ENCODE measurements around the gene ACO2. TPM values are rescaled to one million over a fixed set of nuclear protein-coding genes. Genes with fewer than 3 reads are reported as not detected.
A peak's percentile ranks its signal among the peaks of the same experiment; 100 is the strongest.

The ACO2 gene
- total and polyA plus RNA-seq, 2 of the 4 experiments (the other 2 are of a cell fraction), result 71.3 to 72.9 TPM

DNA sequence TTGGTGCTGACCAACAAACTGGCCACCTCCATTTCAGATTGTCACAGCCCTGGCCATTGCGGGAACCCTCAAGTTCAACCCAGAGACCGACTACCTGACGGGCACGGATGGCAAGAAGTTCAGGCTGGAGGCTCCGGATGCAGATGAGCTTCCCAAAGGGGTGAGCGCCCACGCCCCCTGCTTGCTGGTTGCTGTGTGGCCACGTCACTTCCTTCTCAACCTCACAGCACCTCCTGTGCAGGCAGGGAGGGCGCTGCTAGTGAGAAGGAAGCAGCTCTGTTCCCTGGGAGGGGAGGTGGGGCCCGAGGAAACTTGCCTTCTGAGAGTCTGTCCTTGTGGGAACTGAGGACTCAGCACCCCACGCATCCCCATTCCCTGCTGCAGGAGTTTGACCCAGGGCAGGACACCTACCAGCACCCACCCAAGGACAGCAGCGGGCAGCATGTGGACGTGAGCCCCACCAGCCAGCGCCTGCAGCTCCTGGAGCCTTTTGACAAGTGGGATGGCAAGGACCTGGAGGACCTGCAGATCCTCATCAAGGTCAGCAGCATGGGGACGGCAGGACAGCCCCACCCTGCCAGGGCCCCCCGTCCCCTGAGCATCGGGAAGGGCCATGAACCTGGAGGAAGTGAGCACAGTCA is 56.0 kb downstream of the ACO2 start:
- no TSS peak for BruUV-seq (replicated peaks)
- Histone ChIP-seq H3K56ac (ENCODE audit: extremely low read depth, insufficient read depth, low read length) (peak overlapping the region; percentile 8; the same call in 1 of the 2 replicates), H2BK120ac (ENCODE audit: low read depth, low read length) (peak overlapping the region; percentile 91), H2BK15ac (ENCODE audit: low read depth, low read length) (no peak overlapping the region; the same call in 2 of the 3 replicates), H3K27ac (ENCODE audit: insufficient read depth, low read length) (peak overlapping the region; percentile 94), H3K27me3 (ENCODE audit: control insufficient read depth, insufficient read depth, low read length) (no peaks in the 10 kb centered on the region), H3K4me2 (ENCODE audit: low read depth, low read length) (no peak overlapping the region; the same call in 1 of the 2 replicates), H2BK20ac (ENCODE audit: low read depth, low read length) (peak overlapping the region; percentile 33; the same call in 1 of the 2 replicates), H3K36me3 (ENCODE audit: control insufficient read depth, insufficient read depth, low read length) (peaks cover 53% of the 10 kb centered on the region), H2AK9ac (replicated peaks; ENCODE audit: low read depth, low read length, poor library complexity) (peak overlapping the region; percentile 83), H3K23ac (ENCODE audit: low read depth, low read length) (peak overlapping the region; percentile 14), H3K9me1 (ENCODE audit: insufficient read depth, low read length) (peaks cover 15% of the 10 kb centered on the region; the same call in 1 of the 2 replicates), H4K5ac (ENCODE audit: low read depth, low read length) (peak overlapping the region; percentile 89; the same call in 1 of the 2 replicates), H4K20me1 (ENCODE audit: insufficient read depth, low read length) (peaks cover 26% of the 10 kb centered on the region), H3K9ac (ENCODE audit: low read depth, low read length) (peak overlapping the region; percentile 42), H3K4me1 (ENCODE audit: control insufficient read depth, insufficient read depth, low read length) (peaks cover 25% of the 10 kb centered on the region), H2AFZ (replicated peaks; ENCODE audit: low read length, poor library complexity) (peak overlapping the region; percentile 24), H3K18ac (ENCODE audit: low read depth, low read length) (peak overlapping the region; percentile 36), H4K91ac (ENCODE audit: insufficient read depth, low read depth, low read length) (peak overlapping the region; percentile 84), H3K4ac (ENCODE audit: low read depth, low read length) (peak overlapping the region; percentile 94), H3K9me3 (ENCODE audit: control insufficient read depth, insufficient read depth, low read length) (no peaks in the 10 kb centered on the region), H3K14ac (replicated peaks; ENCODE audit: low read depth, low read length) (peak overlapping the region; percentile 71), H2BK5ac (ENCODE audit: low read depth, low read length, poor library complexity, severe bottlenecking) (peak overlapping the region; percentile 82), H2AK5ac (ENCODE audit: low read depth, low read length) (peak overlapping the region; percentile 96), H4K8ac (ENCODE audit: low read depth in 2 of 2, low read length in 2 of 2) (peak overlapping the region; percentile 13 to 94; a peak in 3 of 4 replicates), H3K79me1 (ENCODE audit: low read depth in 1 of 2, low read length in 2 of 2) (peaks cover 6 to 43% of the 10 kb centered on the region in 2 experiments; a peak in 3 of 4 replicates), H3K4me3 (ENCODE audit: insufficient read depth, low read depth, low read length) (no peak overlapping the region)
- intact Hi-C loops (cut with micrococcal nuclease), result loop anchor here (1.0 kb wide), 1 partner anchor 79 kb away; the partner anchor contains the start of gene TOB2
- in situ Hi-C loops (cut with MboI; ENCODE audit: low sequenced_read_pairs), result loop anchor here (25.0 kb wide), 1 partner anchor 588 kb away; no protein-coding TSS in a partner anchor
- 86% methylated on average over 5 of the region's 17 CpGs; no CpG with 5 or more reads in 1 of the 2 experiments for WGBS, 2 experiments (ENCODE audit: extremely low coverage in 2 of 2, insufficient read length in 1 of 2)
- ATAC-seq (ENCODE audit: low read depth) (no peak), DNase-seq (no peak)
- no peak for TF ChIP-seq MAZ (IDR thresholded peaks at IDR 0.05; ENCODE audit: borderline replicate concordance, low read depth, low read length)
- TF ChIP-seq RFX5 (IDR thresholded peaks at IDR 0.05; ENCODE audit: low read depth, low read length), result no peak
- no peak for TF ChIP-seq RCOR1 (IDR thresholded peaks at IDR 0.05; ENCODE audit: insufficient replicate concordance, low read length)
- TF ChIP-seq, protein P1, sequence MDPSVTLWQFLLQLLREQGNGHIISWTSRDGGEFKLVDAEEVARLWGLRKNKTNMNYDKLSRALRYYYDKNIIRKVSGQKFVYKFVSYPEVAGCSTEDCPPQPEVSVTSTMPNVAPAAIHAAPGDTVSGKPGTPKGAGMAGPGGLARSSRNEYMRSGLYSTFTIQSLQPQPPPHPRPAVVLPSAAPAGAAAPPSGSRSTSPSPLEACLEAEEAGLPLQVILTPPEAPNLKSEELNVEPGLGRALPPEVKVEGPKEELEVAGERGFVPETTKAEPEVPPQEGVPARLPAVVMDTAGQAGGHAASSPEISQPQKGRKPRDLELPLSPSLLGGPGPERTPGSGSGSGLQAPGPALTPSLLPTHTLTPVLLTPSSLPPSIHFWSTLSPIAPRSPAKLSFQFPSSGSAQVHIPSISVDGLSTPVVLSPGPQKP (IDR thresholded peaks at IDR 0.05; ENCODE audit: borderline replicate concordance, low read depth, low read length), result no peak
- ChIA-PET CTCF (interaction anchor here (0.6 to 1.1 kb wide), 3 partner anchors 72 to 157 kb away, joined by 3 read pairs; no protein-coding TSS in a partner anchor), POLR2A (ENCODE audit: unreplicated experiment) (no interaction called here)
- dilution Hi-C loops (cut with HindIII; ENCODE audit: low sequenced_read_pairs, unreplicated experiment), result no loop called here
